ENCODE measurements around the gene CCDC188. TPM values are rescaled to one million over a fixed set of nuclear protein-coding genes. Genes with fewer than 3 reads are reported as not detected.

The CCDC188 gene
- total and polyA plus RNA-seq, 2 of the 8 experiments (the other 6 are each of a cell fraction or from before 2014, with no cell fraction given): not detected

GRCh38 chr22:20135806-20136602 is 14.9 kb downstream of the CCDC188 start (continued):
- TF ChIP-seq TAF1 (IDR thresholded peaks at IDR 0.05; ENCODE audit: low read depth, low read length): no peak
- no peak for TF ChIP-seq RAD21 (IDR thresholded peaks at IDR 0.05 in 1 of 2, conservative IDR thresholded peaks at IDR 0.05 in 1 of 2; ENCODE audit: low read depth in 2 of 2, low read length in 2 of 2)
- no peak for TF ChIP-seq EP300 (IDR thresholded peaks at IDR 0.05; ENCODE audit: borderline replicate concordance in 1 of 2, low read depth in 2 of 2, low read length in 2 of 2)
- no peak for TF ChIP-seq ATF3 (IDR thresholded peaks at IDR 0.05; ENCODE audit: insufficient read depth, low read depth, low read length)
- TF ChIP-seq CHD1 (IDR thresholded peaks at IDR 0.05; ENCODE audit: low read depth, low read length): no peak
- no peak for TF ChIP-seq CREB1 (IDR thresholded peaks at IDR 0.05)
- TF ChIP-seq MAFK (IDR thresholded peaks at IDR 0.05; ENCODE audit: low read depth, low read length): no peak
- TF ChIP-seq SIRT6 (IDR thresholded peaks at IDR 0.05; ENCODE audit: low read length): no peak
- no peak for TF ChIP-seq GTF2F1 (IDR thresholded peaks at IDR 0.05; ENCODE audit: borderline replicate concordance, low read depth, low read length)
- no peak for TF ChIP-seq KDM1A (IDR thresholded peaks at IDR 0.05; ENCODE audit: borderline replicate concordance, low read length)
- TF ChIP-seq RXRA (IDR thresholded peaks at IDR 0.05; ENCODE audit: insufficient read depth, low read depth, low read length): no peak
